HFFc6 (cell line): ENCODE results near the gene SERPIND1. TPM values are rescaled to one million over a fixed set of nuclear protein-coding genes. Genes with fewer than 3 reads are reported as not detected.

Source experiments
- DNase-seq: peaks from one replicate; pipeline ENCODE4 v3.0.0-alpha.2; 2018
- H3K27ac Mint-ChIP-seq: 2 replicates; pipeline ENCODE4 v1.8.0; 2020; ENCODE audit warnings: mild to moderate bottlenecking, mixed read lengths
- H3K27me3 Mint-ChIP-seq: 2 replicates; pipeline ENCODE4 v1.8.0; 2021; ENCODE audit warnings: mild to moderate bottlenecking, moderate library complexity, mixed read lengths; ENCODE audit not compliant: insufficient read depth
- H3K36me3 Mint-ChIP-seq: 2 replicates; pipeline ENCODE4 v1.8.0; 2021; ENCODE audit warnings: low read depth, mixed read lengths
- H3K4me1 Mint-ChIP-seq: 2 replicates; pipeline ENCODE4 v1.8.0; 2020; ENCODE audit warnings: low read depth, mixed read lengths
- H3K4me3 Mint-ChIP-seq: 2 replicates; pipeline ENCODE4 v1.8.0; 2020; ENCODE audit warnings: mild to moderate bottlenecking, moderate library complexity, mixed read lengths
- H3K9me3 Mint-ChIP-seq: 2 replicates; pipeline ENCODE4 v1.8.0; 2020; ENCODE audit warnings: mild to moderate bottlenecking, mixed read lengths
- CTCF ChIP-seq: fragments of 200-600 bp; sonication (generic); IDR thresholded peaks from 2 replicates; pipeline ENCODE4 v1.5.0; 2021; ENCODE audit warnings: antibody characterized with exemption, mild to moderate bottlenecking
- total RNA-seq, 6 experiments: library from RNA; stranded (reverse); fragmentation: NEBNext Ultra II Directional; extraction: Animal tissue kit (Norgen Biotek cat#: 25700); gene quantifications; 2 replicates in 1 of 6; 3 replicates in 5 of 6; pipeline ENCODE4 v1.2.3, GENCODE V29; 2021

Gene SERPIND1
- total RNA-seq, 6 experiments from 2014 or later = 0.07 to 0.19 (median 0.11) TPM; not detected in 1

GRCh38 chr22:20779014-20779817 is 5.3 kb downstream of the SERPIND1 start:
- peaks cover 10% of the 10 kb centered on the region; the same call in 1 of the 2 replicates for H3K36me3 Mint-ChIP-seq
- H3K4me1 Mint-ChIP-seq = peaks cover 43% of the 10 kb centered on the region
- no peak for DNase-seq
- no peaks in the 10 kb centered on the region; the same call in 1 of the 2 replicates for H3K27me3 Mint-ChIP-seq
- H3K27ac Mint-ChIP-seq = peak overlapping the region; percentile 86; the same call in 1 of the 2 replicates
- no peaks in the 10 kb centered on the region for H3K9me3 Mint-ChIP-seq
- no peak for TF ChIP-seq CTCF
- no peak overlapping the region for H3K4me3 Mint-ChIP-seq

GRCh38 chr22:20779818-20780158 is 5.9 kb downstream of the SERPIND1 start:
- peaks cover 10% of the 10 kb centered on the region; the same call in 1 of the 2 replicates for H3K36me3 Mint-ChIP-seq
- no peak for DNase-seq
- no peak overlapping the region for H3K4me3 Mint-ChIP-seq
- no peak overlapping the region for H3K27ac Mint-ChIP-seq
- H3K4me1 Mint-ChIP-seq = peaks cover 47% of the 10 kb centered on the region
- H3K9me3 Mint-ChIP-seq = no peaks in the 10 kb centered on the region
- H3K27me3 Mint-ChIP-seq = no peaks in the 10 kb centered on the region; the same call in 1 of the 2 replicates
- TF ChIP-seq CTCF = no peak

DNA sequence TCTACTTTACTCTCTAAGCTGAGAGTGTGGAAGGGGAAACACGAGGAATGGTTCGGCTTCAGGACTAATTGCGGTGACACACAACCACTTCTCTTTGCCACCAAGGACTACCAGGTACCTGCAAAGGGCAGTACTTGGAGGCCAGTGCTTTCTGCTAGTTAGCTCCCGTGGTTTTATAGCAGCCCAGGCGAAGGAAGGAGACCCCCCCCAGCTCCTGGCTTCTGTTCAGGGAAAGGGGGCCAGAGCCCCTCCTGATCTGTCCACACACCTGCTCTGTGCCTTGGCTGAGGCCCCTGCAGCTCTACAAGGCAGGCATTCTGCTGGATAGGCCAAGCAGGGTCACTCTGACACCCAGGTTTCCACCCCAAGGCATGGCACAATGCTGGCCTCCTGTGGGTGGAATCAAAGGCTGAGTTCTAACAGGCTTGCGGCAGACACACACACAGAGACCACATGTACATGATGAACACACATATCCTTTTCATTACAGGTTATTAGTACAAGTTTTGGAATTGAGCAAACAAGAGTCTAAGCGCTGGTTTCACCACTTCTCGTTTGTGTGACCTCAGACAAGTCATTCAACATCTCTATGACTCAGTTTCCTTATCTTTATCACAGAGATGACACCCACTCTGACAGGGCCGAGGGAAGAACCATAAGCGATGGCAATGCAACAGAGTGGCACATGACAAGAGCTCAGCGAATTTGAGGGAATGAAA is 7.5 kb downstream of the SERPIND1 start:
- Mint-ChIP-seq H3K4me3 (no peak overlapping the region), H3K27me3 (peaks cover 1% of the 10 kb centered on the region), H3K36me3 (peaks cover 10% of the 10 kb centered on the region; the same call in 1 of the 2 replicates), H3K4me1 (peaks cover 47% of the 10 kb centered on the region), H3K9me3 (no peaks in the 10 kb centered on the region), H3K27ac (no peak overlapping the region)
- no peak for DNase-seq
- TF ChIP-seq CTCF = no peak

DNA sequence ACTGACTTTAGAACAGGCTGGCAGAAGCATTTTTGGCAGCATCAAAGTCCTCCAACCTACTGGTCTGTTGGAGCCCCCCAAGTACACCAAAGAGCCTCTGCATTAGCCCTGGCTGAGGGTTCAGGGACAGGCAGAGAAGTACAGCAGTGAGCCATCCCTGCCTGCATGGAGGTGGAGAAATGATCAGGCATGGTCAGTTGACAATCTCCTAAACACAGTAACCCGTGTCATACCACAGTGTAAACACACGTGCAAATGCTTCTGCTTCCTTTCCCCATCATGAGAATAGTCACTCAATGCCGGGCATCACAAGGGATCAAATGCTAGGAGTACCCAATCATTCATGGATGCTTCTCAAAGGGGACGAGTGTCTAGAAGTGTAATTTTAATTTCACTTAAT is 8.2 kb downstream of the SERPIND1 start:
- Mint-ChIP-seq H3K27me3 (peaks cover 1% of the 10 kb centered on the region), H3K9me3 (no peaks in the 10 kb centered on the region), H3K27ac (no peak overlapping the region), H3K4me3 (no peak overlapping the region), H3K4me1 (peaks cover 47% of the 10 kb centered on the region), H3K36me3 (peaks cover 10% of the 10 kb centered on the region; the same call in 1 of the 2 replicates)
- TF ChIP-seq CTCF = no peak
- no peak for DNase-seq

GRCh38 chr22:20782596-20783299 is 8.8 kb downstream of the SERPIND1 start:
- no peak for DNase-seq
- H3K4me1 Mint-ChIP-seq = peaks cover 42% of the 10 kb centered on the region
- H3K4me3 Mint-ChIP-seq = no peak overlapping the region
- peak overlapping the region; percentile 72; the same call in 1 of the 2 replicates for H3K27ac Mint-ChIP-seq
- TF ChIP-seq CTCF = no peak
- no peaks in the 10 kb centered on the region for H3K9me3 Mint-ChIP-seq
- peaks cover 6% of the 10 kb centered on the region; the same call in 1 of the 2 replicates for H3K36me3 Mint-ChIP-seq
- peaks cover 1% of the 10 kb centered on the region for H3K27me3 Mint-ChIP-seq
